Upper lobe of left lung (tissue), 6 donors: Measurements from ENCODE around the gene SEMA4A. TPM values are rescaled to one million over a fixed set of nuclear protein-coding genes. Genes with fewer than 3 reads are reported as not detected.

Experiments
- ATAC-seq, 2 donors: fragments of 200-7000 bp; cut with Tn5 transposase; one replicate each; pipeline ENCODE4 v1.9.1; 2022; ENCODE audit warnings: mild to moderate bottlenecking in 2 of 2, moderate library complexity in 2 of 2; ENCODE audit not compliant: low FRiP score in 2 of 2
- DNase-seq, 2 donors: peaks; one replicate each; pipeline ENCODE4 v3.0.0-alpha.2; 2019 to 2020
- H3K27ac ChIP-seq, 4 donors: fragments of 200-600 bp; sonication (generic); one replicate each; pipeline ENCODE4 v1.5.1; 2016 to 2019
- H3K27me3 ChIP-seq, 4 donors: fragments of 200-600 bp; sonication (generic); one replicate each; pipeline ENCODE4 v1.5.1; 2017 to 2019
- H3K36me3 ChIP-seq, 4 donors: fragments of 200-600 bp; sonication (generic); one replicate each; pipeline ENCODE4 v1.5.1; 2016 to 2019
- H3K4me1 ChIP-seq, 4 donors: fragments of 200-600 bp; sonication (generic); one replicate each; pipeline ENCODE4 v1.5.1; 2018 to 2019
- H3K4me3 ChIP-seq, 4 donors: fragments of 200-600 bp; sonication (generic); one replicate each; pipeline ENCODE4 v1.5.1; 2017 to 2019; ENCODE audit warnings: mild to moderate bottlenecking in 2 of 4, moderate library complexity in 1 of 4
- H3K9me3 ChIP-seq, 4 donors: fragments of 200-600 bp; sonication (generic); one replicate each; pipeline ENCODE4 v1.5.1; 2018 to 2019
- CTCF ChIP-seq, 6 experiments: fragments of 450-650 bp in 4 of 6; fragments of 200-600 bp in 2 of 6; sonication (generic) in 2 of 6; IDR thresholded peaks; one replicate each; pipeline ENCODE4 v1.5.1; 2016 to 2019; ENCODE audit warnings: antibody characterized with exemption in 6 of 6
- EP300 ChIP-seq, 4 donors: sonication (generic); formaldehyde crosslinking; IDR thresholded peaks; one replicate each; pipeline ENCODE4 v1.5.1; 2017; ENCODE audit warnings: antibody characterized with exemption in 4 of 4, control low read depth in 2 of 4
- POLR2A ChIP-seq, 4 donors: fragments of 450-650 bp; IDR thresholded peaks; one replicate each; pipeline ENCODE4 v1.5.1; 2016 to 2017; ENCODE audit warnings: antibody characterized with exemption in 4 of 4, mild to moderate bottlenecking in 2 of 4
- POLR2AphosphoS5 ChIP-seq, 2 donors: sonication (generic); formaldehyde crosslinking; IDR thresholded peaks; one replicate each; pipeline ENCODE4 v1.5.1; 2017; ENCODE audit warnings: antibody characterized with exemption in 2 of 2
- WGBS, 2 donors: methylation state at CpG; one replicate each; pipeline ENCODE4 v1.1.5; 2017 to 2018; 5-methylcytosine and 5-hydroxymethylcytosine counted together
- total RNA-seq, 6 donors: library from RNA; depleted of rRNA in 4 of 6; stranded (reverse); fragments of >200 nt in 4 of 6; gene quantifications; one replicate each; pipeline versions ENCODE4 v1.1.0 to v1.2.1, GENCODE V29; 2016 to 2021
- donor health status: DM: no; HTN: no; CAD: no; lungs with moderate emphysema.
- donor health status: DM: no; HTN: yes; CAD: no; lungs with severe emphysema.

SEMA4A gene
- total RNA-seq, 6 donors from 2014 or later = 28.9 to 65.9 (median 33.5) TPM

- WGBS, 2 donors = 65 to 70% methylated on average over 2 of the region's 2 CpGs
- Histone ChIP-seq H3K4me3 (no peak overlapping the region), H3K36me3 (peaks cover 6 to 36% (median 20%) of the 10 kb centered on the region in 4 donors), H3K27ac (no peak overlapping the region), H3K4me1 (peaks cover 16 to 49% (median 20%) of the 10 kb centered on the region in 4 donors), H3K9me3 (no peaks in the 10 kb centered on the region), H3K27me3 (no peaks in the 10 kb centered on the region)
- TF ChIP-seq POLR2AphosphoS5 (IDR thresholded peaks at IDR 0.05) (no peak), POLR2A (IDR thresholded peaks at IDR 0.05) (no peak), EP300 (IDR thresholded peaks at IDR 0.05) (no peak), CTCF (IDR thresholded peaks at IDR 0.05) (no peak)
- ATAC-seq (no peak), DNase-seq (no peak)
These were observed 43.1 kb downstream of the SEMA4A start for GRCh38 chr1:156196445-156196844.

GRCh38 chr1:156198831-156199349 lies 45.5 kb downstream of the SEMA4A start:
- H3K36me3 ChIP-seq = peaks cover 6 to 52% (median 20%) of the 10 kb centered on the region in 4 donors
- no peak overlapping the region for H3K4me3 ChIP-seq
- DNase-seq (no peak), ATAC-seq (no peak)
- no peaks in the 10 kb centered on the region for H3K9me3 ChIP-seq
- H3K4me1 ChIP-seq = peaks cover 12 to 51% (median 15%) of the 10 kb centered on the region in 4 donors
- WGBS, 2 donors = 75 to 77% methylated on average over 5 of the region's 5 CpGs
- H3K27me3 ChIP-seq = no peaks in the 10 kb centered on the region
- H3K27ac ChIP-seq = no peak overlapping the region
- TF ChIP-seq CTCF (IDR thresholded peaks at IDR 0.05) (no peak), POLR2A (IDR thresholded peaks at IDR 0.05) (no peak), POLR2AphosphoS5 (IDR thresholded peaks at IDR 0.05) (no peak), EP300 (IDR thresholded peaks at IDR 0.05) (no peak)

- Histone ChIP-seq H3K27ac (no peak overlapping the region), H3K4me3 (no peak overlapping the region), H3K9me3 (no peaks in the 10 kb centered on the region), H3K36me3 (peaks cover 6 to 62% (median 21%) of the 10 kb centered on the region in 4 donors), H3K27me3 (no peaks in the 10 kb centered on the region), H3K4me1 (peaks cover 5 to 42% (median 8%) of the 10 kb centered on the region in 4 donors)
- TF ChIP-seq CTCF (IDR thresholded peaks at IDR 0.05) (no peak), POLR2A (IDR thresholded peaks at IDR 0.05) (no peak), EP300 (IDR thresholded peaks at IDR 0.05) (no peak), POLR2AphosphoS5 (IDR thresholded peaks at IDR 0.05) (no peak)
- 89 to 92% methylated on average over 8 of the region's 8 CpGs for WGBS, 2 donors
- no peak for DNase-seq
- ATAC-seq = no peak
These were observed 46.7 kb downstream of the SEMA4A start for GRCh38 chr1:156200044-156200443.

GRCh38 chr1:156203331-156203730 lies 49.9 kb downstream of the SEMA4A start:
- no peak overlapping the region for H3K4me3 ChIP-seq
- no peak for DNase-seq
- TF ChIP-seq CTCF (IDR thresholded peaks at IDR 0.05) (no peak), POLR2AphosphoS5 (IDR thresholded peaks at IDR 0.05) (no peak), POLR2A (IDR thresholded peaks at IDR 0.05) (no peak)
- H3K9me3 ChIP-seq = no peaks in the 10 kb centered on the region
- peaks cover 0 to 14% (median 4%) of the 10 kb centered on the region in 4 donors for H3K4me1 ChIP-seq
- peaks cover 12 to 82% (median 37%) of the 10 kb centered on the region in 4 donors for H3K36me3 ChIP-seq
- no peak overlapping the region for H3K27ac ChIP-seq
- ATAC-seq = peak in 1 of 2 donors; percentile 60
- H3K27me3 ChIP-seq = no peaks in the 10 kb centered on the region

- peaks cover 0 to 14% (median 4%) of the 10 kb centered on the region in 4 donors for H3K4me1 ChIP-seq
- WGBS, 2 donors = 87 to 94% methylated on average over 3 of the region's 3 CpGs
- no peak overlapping the region for H3K27ac ChIP-seq
- H3K36me3 ChIP-seq = peaks cover 12 to 87% (median 37%) of the 10 kb centered on the region in 4 donors
- TF ChIP-seq CTCF (IDR thresholded peaks at IDR 0.05) = no peak
- TF ChIP-seq EP300 (IDR thresholded peaks at IDR 0.05) = no peak
- no peak for TF ChIP-seq POLR2AphosphoS5 (IDR thresholded peaks at IDR 0.05)
- no peak for TF ChIP-seq POLR2A (IDR thresholded peaks at IDR 0.05)
- H3K4me3 ChIP-seq = no peak overlapping the region
- no peaks in the 10 kb centered on the region for H3K27me3 ChIP-seq
- H3K9me3 ChIP-seq = no peaks in the 10 kb centered on the region
- ATAC-seq (no peak), DNase-seq (no peak)
These were observed 51.3 kb downstream of the SEMA4A start for GRCh38 chr1:156204686-156205085.
